Right lobe of liver (tissue), 4 donors: ENCODE measurements around the gene CISH.

Source experiments
- CTCF ChIP-seq, 4 donors: fragments of 200-600 bp in 3 of 4; fragments of 450-650 bp in 1 of 4; IDR thresholded peaks; one replicate each; pipeline versions ENCODE4 v1.5.1 to v1.8.0; 2016 to 2022; ENCODE audit warnings: antibody characterized with exemption in 4 of 4, mild to moderate bottlenecking in 2 of 4
- POLR2A ChIP-seq: fragments of 450-650 bp; IDR thresholded peaks from one replicate; pipeline ENCODE4 v1.6.1; 2017; ENCODE audit warnings: antibody characterized with exemption, mild to moderate bottlenecking
- donor health status: DM: no; HTN: no; CAD: no.
- donor health status: DM: no; HTN: no; CAD: no.
- donor health status: DM: no; HTN: yes; CAD: no.

- TF ChIP-seq POLR2A (no peak), CTCF (IDR thresholded peaks at IDR 0.05) (no peak)
Observed at GRCh38 chr3:50656417-50657195, 45.0 kb upstream of the CISH start.
